GM18517 (cell line): ENCODE measurements around the gene ALCAM.

Experiments
- ATAC-seq: cut with Tn5 transposase; IDR thresholded peaks from one replicate; pipeline ENCODE4 v1.9.1; 2021; ENCODE audit warnings: mild to moderate bottlenecking, moderate library complexity; ENCODE audit not compliant: unreplicated experiment

Gene ALCAM

DNA sequence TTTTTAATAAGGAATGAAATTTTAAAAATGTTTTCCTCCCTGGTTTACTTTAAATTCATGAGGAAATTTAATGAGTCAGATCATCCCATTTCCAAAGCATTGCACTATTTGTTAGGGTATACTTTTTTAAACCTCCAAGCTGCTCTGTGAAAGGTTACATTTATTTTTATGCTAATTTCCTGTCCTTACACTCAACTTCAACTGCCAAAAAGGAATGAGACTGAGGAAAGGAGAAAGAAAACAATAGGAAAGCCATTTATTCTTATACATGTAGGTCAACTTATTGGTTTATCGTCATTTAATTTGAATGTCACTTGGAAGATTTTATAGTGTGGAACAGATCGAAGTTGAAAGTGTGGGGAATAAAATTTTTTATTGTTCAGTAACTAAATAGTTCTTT lies 104.1 kb downstream of the ALCAM start:
- no peak for ATAC-seq

GRCh38 chr3:105473521-105474223 lies 107.0 kb downstream of the ALCAM start:
- no peak for ATAC-seq

DNA sequence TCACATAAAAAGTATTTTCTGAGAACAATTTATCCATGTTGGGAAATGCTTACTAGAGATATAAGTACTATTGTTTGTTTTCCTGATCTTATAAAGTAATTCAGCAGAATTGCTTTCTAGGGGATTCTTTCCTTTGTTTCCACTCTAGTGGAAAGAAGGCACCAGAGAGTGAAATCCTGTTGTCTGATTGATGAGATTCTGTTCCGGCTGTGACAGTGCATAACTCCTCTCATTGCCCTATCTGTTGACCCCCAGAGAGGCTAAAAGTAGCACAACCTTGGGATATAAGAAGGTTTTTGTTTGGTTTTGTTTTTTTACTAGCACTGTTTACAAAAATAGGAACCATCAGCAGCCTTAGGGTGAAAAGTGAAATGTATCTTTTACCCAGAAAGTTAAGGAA lies 114.1 kb downstream of the ALCAM start:
- ATAC-seq: no peak

DNA sequence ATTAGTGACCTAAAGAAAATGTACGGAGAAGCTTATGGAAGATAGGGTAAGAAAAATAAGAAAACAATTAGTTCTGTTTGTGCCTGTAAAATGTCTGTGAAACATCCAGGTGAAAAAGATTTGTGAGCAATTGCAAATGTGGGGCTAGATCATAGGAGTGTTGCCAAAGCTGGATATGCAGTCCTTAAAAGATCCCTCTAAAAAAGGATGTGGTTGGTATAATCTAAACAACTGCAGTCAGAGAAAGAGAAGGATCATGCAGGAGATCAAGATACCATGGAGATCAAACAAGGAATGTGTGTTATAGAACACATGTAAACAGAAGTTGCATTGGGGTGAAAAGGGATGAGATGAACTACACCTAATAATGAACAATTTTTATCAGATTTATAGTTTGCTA lies 116.8 kb downstream of the ALCAM start:
- ATAC-seq: no peak

DNA sequence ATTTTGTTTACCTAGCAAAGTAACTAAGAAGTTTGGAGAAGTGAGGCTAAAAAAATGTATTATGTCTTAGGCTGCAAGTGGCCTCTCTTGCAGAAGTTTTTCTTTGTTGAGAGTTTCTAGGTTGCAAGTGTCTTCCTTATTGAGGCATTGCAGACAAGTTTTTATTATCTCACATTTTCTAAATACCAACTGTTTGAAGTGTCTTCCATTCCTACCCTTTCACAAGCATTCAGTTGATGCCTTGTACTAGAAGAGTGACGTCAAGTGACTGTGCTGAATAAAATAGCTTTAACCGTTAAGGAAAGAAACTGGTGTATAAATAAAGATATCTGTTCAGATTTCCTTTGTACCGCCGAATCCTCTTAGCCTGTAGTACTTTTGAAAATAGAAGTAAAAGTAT lies 123.3 kb downstream of the ALCAM start:
- no peak for ATAC-seq

DNA sequence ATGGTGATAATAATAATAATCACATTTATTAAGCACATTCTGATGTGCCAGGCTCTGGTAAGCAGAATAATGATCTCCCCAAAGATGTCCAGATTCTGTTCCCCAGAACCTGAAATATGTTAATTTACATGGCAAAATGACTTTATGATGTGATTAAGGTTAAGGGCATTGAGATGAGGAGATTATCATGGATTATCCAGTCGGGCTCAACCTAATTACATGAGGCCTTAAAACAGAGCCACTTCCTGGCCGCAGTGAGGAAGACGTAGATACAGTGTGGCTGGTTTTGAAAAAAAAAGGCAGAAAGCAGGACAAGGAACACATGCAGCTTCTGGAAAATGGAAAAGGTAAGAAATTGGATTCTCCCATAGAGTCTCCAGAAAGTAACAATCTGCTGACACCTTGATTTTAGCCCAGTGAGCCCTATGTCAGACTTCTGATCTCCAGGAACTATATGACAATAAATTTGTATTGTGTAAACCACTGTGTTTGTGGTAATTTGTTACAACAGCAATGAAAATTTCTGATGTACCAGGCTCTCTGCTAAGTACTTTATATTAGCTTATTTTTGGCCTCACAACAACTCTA lies 126.7 kb downstream of the ALCAM start:
- ATAC-seq: no peak

GRCh38 chr3:105495021-105495420 lies 128.3 kb downstream of the ALCAM start:
- no peak for ATAC-seq

DNA sequence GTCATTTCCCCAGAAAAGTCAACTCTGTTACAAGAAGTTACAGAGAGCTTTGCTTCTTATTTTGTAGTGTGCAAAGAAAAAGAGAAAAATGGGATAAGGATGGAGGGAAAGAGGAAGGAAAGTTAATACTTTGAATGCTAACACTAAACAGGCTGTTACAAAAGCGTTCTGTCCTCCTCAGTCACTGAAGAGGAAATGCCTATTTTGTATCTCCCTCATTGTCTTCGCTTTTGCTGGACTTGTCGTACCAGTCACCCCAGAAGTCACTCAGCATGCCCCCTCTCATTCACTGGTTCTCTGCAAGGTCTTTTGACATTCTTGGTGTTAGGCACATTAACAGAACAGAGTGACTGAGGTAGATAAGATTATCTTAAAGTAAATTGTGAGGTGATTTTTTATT lies 129.6 kb downstream of the ALCAM start:
- no peak for ATAC-seq

DNA sequence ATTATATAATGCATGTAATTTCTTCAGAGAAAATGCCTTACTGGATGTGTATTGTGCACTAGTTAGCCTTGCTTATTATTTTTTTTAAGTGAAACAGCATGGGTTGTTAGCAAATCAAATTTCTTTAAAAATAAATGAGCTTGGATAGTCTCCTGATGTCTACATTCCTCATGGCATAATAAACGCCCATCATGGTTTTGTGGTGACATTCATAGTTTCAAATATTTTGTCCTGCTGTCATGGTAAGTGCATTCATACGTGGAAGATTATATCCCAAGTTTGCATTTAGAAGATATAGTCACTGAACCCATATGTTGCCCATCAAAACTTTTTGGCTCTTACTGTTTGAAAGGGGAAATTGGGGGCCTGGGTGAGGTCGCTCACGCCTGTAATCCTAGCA lies 130.7 kb downstream of the ALCAM start:
- no peak for ATAC-seq

DNA sequence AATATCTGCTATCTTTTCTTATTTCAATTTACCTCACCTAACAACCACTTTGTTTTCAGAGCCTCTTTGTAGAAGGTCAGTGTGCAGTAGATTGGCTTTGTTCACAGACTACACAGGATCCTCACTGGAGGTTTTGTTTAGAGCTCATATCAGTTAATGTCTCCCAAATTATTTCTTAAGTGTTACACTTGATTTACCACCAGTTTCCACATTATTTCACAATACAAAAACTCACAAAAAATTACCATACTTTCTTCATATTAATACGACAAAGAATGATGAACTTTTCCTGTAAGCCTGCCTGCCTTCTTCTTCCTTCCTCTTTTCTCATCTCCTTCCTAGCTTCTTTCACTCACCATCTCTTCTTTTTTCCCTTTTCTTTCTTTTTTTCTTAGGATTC lies 133.3 kb downstream of the ALCAM start:
- ATAC-seq: no peak

- ATAC-seq: no peak
Measured at GRCh38 chr3:105502333-105502732, 135.6 kb downstream of the ALCAM start.

DNA sequence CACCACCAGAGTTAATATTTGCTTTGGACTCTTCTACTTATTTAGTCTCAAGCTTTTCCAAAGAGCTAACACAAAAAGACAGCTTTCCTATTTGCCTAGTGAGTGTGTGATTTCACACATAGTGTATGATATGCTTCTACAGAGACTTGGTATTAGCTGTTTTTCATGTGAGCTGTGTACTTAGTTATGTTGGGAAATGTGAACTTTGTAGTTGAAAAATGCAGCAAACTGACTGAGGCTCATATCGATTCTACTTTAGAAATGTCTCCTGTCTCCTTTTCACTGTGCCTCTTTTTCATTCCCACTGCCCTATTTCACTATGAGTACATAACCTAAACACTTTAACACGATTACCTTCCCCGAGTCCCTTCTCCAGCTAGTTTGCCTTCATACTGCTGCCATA lies 136.5 kb downstream of the ALCAM start:
- no peak for ATAC-seq

DNA sequence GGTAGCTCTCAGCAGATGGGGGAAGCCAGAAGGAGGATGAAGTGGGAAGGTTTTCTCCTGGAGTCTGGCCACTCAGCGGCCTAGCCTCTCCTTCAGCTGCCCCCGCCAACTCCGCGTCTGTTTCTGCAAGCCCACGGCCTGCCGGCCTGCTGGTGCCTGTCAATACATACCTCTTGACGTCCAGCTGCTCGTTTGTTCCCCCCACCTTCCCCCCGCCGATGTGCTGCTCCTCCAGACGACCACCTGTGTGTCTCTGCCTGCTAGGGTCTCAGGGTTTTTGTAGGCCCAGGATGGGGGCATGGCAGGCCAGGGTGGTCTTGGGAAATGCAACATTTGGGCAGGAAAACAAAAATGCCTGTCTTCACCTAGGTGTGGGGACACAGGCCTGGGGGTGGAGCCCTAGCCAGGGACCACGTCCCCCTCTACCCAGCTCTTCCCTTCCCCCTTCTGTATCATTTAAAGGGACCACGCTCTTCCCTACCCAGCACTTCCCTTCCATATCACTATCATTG lies 137.8 kb downstream of the ALCAM start:
- ATAC-seq: no peak

DNA sequence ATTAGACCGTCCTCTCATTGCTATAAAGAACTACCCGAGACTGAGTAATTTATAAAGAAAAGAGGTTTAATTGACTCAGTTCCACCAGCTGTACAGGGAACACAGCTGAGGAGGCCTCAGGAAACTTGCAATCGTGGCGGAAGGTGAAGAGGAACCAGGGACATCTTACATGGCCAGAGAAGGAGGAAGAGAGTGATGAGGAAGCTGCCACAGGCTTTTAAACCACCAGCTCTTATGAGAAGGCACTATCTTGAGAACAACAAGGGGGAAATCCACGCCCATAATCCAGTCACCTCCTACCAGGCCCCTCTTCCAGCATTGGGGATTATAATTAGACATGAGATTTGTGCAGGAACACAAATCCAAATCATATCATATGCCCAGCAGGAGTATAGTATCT lies 138.5 kb downstream of the ALCAM start:
- ATAC-seq: no peak

GRCh38 chr3:105511031-105511430 lies 144.3 kb downstream of the ALCAM start:
- ATAC-seq: no peak

- ATAC-seq: no peak
Measured at GRCh38 chr3:105512061-105512460, 145.4 kb downstream of the ALCAM start.

DNA sequence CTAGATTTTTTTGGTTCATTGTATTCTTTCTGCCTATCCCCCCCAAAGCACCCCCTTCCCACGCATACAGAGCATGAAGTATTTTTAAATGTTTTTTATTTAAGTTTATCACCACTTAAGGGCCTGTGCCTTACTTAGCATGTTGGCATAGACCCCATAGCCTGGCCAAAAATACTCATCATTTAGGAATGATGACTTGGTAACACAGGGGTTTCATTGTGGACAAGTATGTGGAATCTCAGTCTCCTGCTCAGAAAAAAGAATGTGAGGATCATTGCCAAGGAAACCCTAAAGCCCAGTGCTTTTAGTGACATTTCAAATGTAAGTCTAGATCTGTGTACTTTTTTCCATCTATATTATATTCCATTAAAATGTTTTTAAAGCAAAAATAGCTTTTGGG lies 146.3 kb downstream of the ALCAM start:
- ATAC-seq: no peak

DNA sequence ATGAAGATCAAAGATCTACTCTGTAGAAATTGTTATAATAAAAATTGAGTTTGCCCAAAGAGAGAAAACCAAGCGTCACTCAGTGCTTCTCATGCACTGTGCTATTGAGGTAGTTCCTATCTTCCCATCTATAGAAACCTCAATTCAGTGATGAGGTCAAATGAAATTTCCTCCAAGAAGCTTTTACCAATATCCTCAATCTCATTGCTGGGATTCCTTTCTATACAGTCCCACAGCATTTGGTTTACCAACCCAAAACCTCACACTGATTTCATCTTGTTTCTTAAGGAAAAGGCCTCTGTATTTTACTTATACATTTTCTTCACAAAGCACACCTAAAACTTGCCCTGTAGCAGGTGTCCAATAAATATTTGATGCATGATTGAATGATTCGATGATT lies 147.2 kb downstream of the ALCAM start:
- ATAC-seq: no peak

GRCh38 chr3:105515372-105515771 lies 148.7 kb downstream of the ALCAM start:
- no peak for ATAC-seq

- ATAC-seq: no peak
Measured at GRCh38 chr3:105516972-105517371, 150.3 kb downstream of the ALCAM start.

- ATAC-seq: no peak
Measured at GRCh38 chr3:105518203-105518602, 151.5 kb downstream of the ALCAM start.

GRCh38 chr3:105518806-105519418 lies 152.2 kb downstream of the ALCAM start:
- peak; percentile 95 for ATAC-seq
